Peyer's patch (tissue), 4 donors: ENCODE data around the gene PPP1R13B. TPM values are rescaled to one million over a fixed set of nuclear protein-coding genes. Genes with fewer than 3 reads are reported as not detected.

Experiments used
- DNase-seq, 3 donors: peaks; one replicate each; pipeline ENCODE4 v3.0.0-alpha.2; 2017 to 2019
- H3K27ac ChIP-seq, 4 donors: fragments of 200-600 bp; sonication (generic); one replicate each; pipeline ENCODE4 v1.5.1; 2016 to 2019
- H3K27me3 ChIP-seq, 2 donors: fragments of 200-600 bp; sonication (generic); one replicate each; pipeline ENCODE4 v1.5.1; 2019
- H3K36me3 ChIP-seq, 3 donors: fragments of 200-600 bp; sonication (generic); one replicate each; pipeline ENCODE4 v1.5.1; 2016 to 2019
- H3K4me1 ChIP-seq, 4 donors: fragments of 200-600 bp; sonication (generic); one replicate each; pipeline ENCODE4 v1.5.1; 2016 to 2019
- H3K4me3 ChIP-seq, 4 donors: fragments of 200-600 bp; sonication (generic); 1 replicate in 3 of 4; 2 replicates in 1 of 4; pipeline ENCODE4 v1.5.1; 2016 to 2019; ENCODE audit warnings: mild to moderate bottlenecking in 1 of 4
- H3K9me3 ChIP-seq, 4 donors: fragments of 200-600 bp; sonication (generic); one replicate each; pipeline ENCODE4 v1.5.1; 2016 to 2019; ENCODE audit warnings: mild to moderate bottlenecking in 1 of 4
- CTCF ChIP-seq, 6 experiments: fragments of 450-650 bp in 4 of 6; fragments of 200-600 bp in 2 of 6; sonication (generic) in 1 of 6; IDR thresholded peaks; one replicate each; pipeline ENCODE4 v1.5.1; 2017 to 2019; ENCODE audit warnings: antibody characterized with exemption in 6 of 6, mild to moderate bottlenecking in 3 of 6, moderate library complexity in 1 of 6
- POLR2A ChIP-seq, 2 donors: fragments of 450-650 bp; IDR thresholded peaks; one replicate each; pipeline ENCODE4 v1.5.1; 2017; ENCODE audit warnings: antibody characterized with exemption in 2 of 2, mild to moderate bottlenecking in 2 of 2, moderate library complexity in 2 of 2
- total RNA-seq, 4 donors: library from RNA; depleted of rRNA; stranded (reverse); fragments of >200 nt; gene quantifications; one replicate each; pipeline ENCODE4 v1.1.0, GENCODE V29; 2016

PPP1R13B gene
- 10 to 100 TPM; 30.5 to 78.3 (median 54.0) TPM for total RNA-seq

GRCh38 chr14:103847451-103848174 lies at the start of gene PPP1R13B:
TSS of gene PPP1R13B (minus strand) at chr14:103847575. CDS start at chr14:103847307, 268 bp downstream.
- peaks cover 0 to 17% (median 5%) of the 10 kb centered on the region in 4 donors for H3K4me1 ChIP-seq
- peak within 1 kb of the TSS; percentile 81 to 97 (median 84) for H3K27ac ChIP-seq
- no peaks in the 10 kb centered on the region for H3K27me3 ChIP-seq
- peak within 1 kb of the TSS; percentile 82 to 97 (median 90) for H3K4me3 ChIP-seq
- TF ChIP-seq CTCF (IDR thresholded peaks at IDR 0.05), result peak in 2 of 6 experiments; percentile 20 to 28
- peak; percentile 59 to 86 for TF ChIP-seq POLR2A (IDR thresholded peaks at IDR 0.05)
- H3K36me3 ChIP-seq, result no peaks in the 10 kb centered on the region
- no peaks in the 10 kb centered on the region for H3K9me3 ChIP-seq
- peak; percentile 91 to 97 (median 96) for DNase-seq

GRCh38 chr14:103896578-103896977 lies 49.2 kb upstream of the PPP1R13B start:
- H3K36me3 ChIP-seq, result no peaks in the 10 kb centered on the region
- peak in 1 of 3 donors; percentile 57 for DNase-seq
- peak overlapping the region in 3 of 4 donors; percentile 46 to 85 (median 73) for H3K27ac ChIP-seq
- peak overlapping the region in 1 of 4 donors; percentile 4 for H3K4me3 ChIP-seq
- H3K27me3 ChIP-seq, result no peaks in the 10 kb centered on the region
- no peaks in the 10 kb centered on the region for H3K9me3 ChIP-seq
- TF ChIP-seq CTCF (IDR thresholded peaks at IDR 0.05), result no peak
- no peak for TF ChIP-seq POLR2A (IDR thresholded peaks at IDR 0.05)
- peaks cover 0 to 46% (median 12%) of the 10 kb centered on the region in 4 donors for H3K4me1 ChIP-seq

- Histone ChIP-seq H3K27me3 (no peaks in the 10 kb centered on the region), H3K9me3 (no peaks in the 10 kb centered on the region), H3K4me3 (no peak overlapping the region), H3K27ac (peak overlapping the region in 2 of 4 donors; percentile 27 to 84), H3K4me1 (peaks cover 0 to 52% (median 14%) of the 10 kb centered on the region in 4 donors), H3K36me3 (no peaks in the 10 kb centered on the region)
- DNase-seq, result peak in 1 of 3 donors; percentile 65
- TF ChIP-seq POLR2A (IDR thresholded peaks at IDR 0.05) (no peak), CTCF (IDR thresholded peaks at IDR 0.05) (peak in 1 of 6 experiments; percentile 0)
These were observed 47.3 kb upstream of the PPP1R13B start for GRCh38 chr14:103894723-103895059.

GRCh38 chr14:103894034-103894722 lies 46.8 kb upstream of the PPP1R13B start:
- peak in 2 of 3 donors; percentile 64 to 67 for DNase-seq
- Histone ChIP-seq H3K36me3 (no peaks in the 10 kb centered on the region), H3K9me3 (no peaks in the 10 kb centered on the region), H3K27ac (peak overlapping the region in 2 of 4 donors; percentile 27 to 84), H3K27me3 (no peaks in the 10 kb centered on the region), H3K4me3 (no peak overlapping the region), H3K4me1 (peaks cover 0 to 57% (median 14%) of the 10 kb centered on the region in 4 donors)
- TF ChIP-seq CTCF (IDR thresholded peaks at IDR 0.05) (no peak), POLR2A (IDR thresholded peaks at IDR 0.05) (no peak)

- no peaks in the 10 kb centered on the region for H3K27me3 ChIP-seq
- H3K9me3 ChIP-seq, result no peaks in the 10 kb centered on the region
- no peak for TF ChIP-seq CTCF (IDR thresholded peaks at IDR 0.05)
- no peak for TF ChIP-seq POLR2A (IDR thresholded peaks at IDR 0.05)
- H3K27ac ChIP-seq, result no peak overlapping the region
- H3K4me1 ChIP-seq, result peaks cover 0 to 58% (median 11%) of the 10 kb centered on the region in 4 donors
- H3K4me3 ChIP-seq, result no peak overlapping the region
- H3K36me3 ChIP-seq, result no peaks in the 10 kb centered on the region
- DNase-seq, result no peak
These were observed 44.9 kb upstream of the PPP1R13B start for GRCh38 chr14:103892247-103892646.
